GM12892 (cell line): Measurements from ENCODE around the gene RTKN2.

Experiments
- POLR2A ChIP-seq: IDR thresholded peaks from 2 replicates; pipeline ENCODE4 v1.6.1; 2011; ENCODE audit warnings: low read depth, low read length, control low read depth
- TAF1 ChIP-seq: IDR thresholded peaks from 2 replicates; pipeline ENCODE4 v1.6.1; 2011; ENCODE audit warnings: low read depth, mild to moderate bottlenecking, control low read depth, low read length, borderline replicate concordance

- TF ChIP-seq POLR2A (no peak), TAF1 (no peak)
Measured at GRCh38 chr10:62159351-62159750, 109.3 kb downstream of the RTKN2 start.
